LNCAP (cell line): ENCODE results near the gene PDE3B.

Experiments
- CTCF ChIP-seq: fragments of 450-650 bp; IDR thresholded peaks from 2 replicates; pipeline ENCODE4 v1.5.1; 2017; ENCODE audit warnings: mild to moderate bottlenecking

PDE3B gene

DNA sequence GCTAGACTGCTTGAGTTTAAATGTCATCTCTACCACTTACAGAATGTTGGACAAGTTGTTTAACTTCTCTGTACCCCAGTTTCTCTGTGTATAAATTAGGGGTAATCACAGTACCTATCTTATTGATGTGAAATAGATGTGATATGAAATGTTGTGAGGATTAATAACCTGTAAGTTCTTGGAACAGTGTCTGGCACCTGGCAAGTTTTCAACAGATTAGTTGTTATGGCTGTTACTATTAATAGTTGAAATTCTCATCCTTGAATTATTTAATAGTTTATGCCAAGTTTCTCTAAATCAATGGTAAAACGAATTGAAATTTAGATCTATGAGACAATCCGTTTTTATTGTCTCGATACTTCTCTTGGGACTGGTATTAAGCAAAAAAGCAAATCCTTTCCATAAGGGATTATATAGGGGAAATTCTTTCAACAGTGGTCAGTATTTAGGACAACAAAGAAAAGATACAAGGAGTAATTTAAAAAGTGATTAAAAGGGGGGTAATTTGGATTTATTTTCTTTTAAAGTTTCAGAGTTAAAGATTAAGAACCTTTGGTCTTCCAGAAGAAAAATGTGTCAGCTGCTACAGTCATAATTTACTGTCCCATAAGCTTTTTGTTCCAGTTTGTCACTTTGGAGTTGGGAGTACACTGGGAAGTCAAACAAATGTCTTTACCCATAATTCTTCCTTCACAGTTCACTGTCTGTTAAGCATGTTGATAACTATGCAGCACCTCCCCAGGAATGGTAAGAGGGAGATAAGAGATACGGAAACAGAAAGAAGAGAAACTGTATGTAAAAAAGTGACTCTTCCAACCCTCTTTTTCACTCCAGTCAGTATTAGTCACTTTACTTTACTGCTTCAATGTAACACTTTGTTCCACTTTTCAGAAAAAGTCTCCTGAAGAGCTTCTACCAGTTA, 13.2 kb downstream of the PDE3B start:
- TF ChIP-seq CTCF = no peak

- no peak for TF ChIP-seq CTCF
Measured at GRCh38 chr11:14657841-14658240, 14.2 kb downstream of the PDE3B start.

- no peak for TF ChIP-seq CTCF
Measured at GRCh38 chr11:14668731-14669301, 25.2 kb downstream of the PDE3B start.

DNA sequence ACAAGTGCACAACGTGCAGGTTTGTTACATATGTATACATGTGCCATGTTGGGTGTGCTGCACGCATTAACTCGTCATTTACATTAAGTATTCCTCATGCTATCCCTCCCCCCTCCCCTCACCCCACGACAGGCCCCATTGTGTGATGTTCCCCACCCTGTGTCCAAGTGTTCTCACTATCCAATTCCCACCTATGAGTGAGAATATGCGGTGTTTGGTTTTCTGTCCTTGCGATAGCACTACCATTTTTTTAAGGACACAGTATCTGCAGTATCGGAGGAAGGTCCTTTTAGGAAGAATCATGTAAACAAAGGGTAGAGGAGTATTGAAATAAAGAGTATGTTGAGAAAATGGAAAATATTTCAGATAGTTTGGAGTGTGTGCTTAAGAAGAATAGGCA, 25.9 kb downstream of the PDE3B start:
- no peak for TF ChIP-seq CTCF

- TF ChIP-seq CTCF = no peak
Measured at GRCh38 chr11:14669958-14670357, 26.4 kb downstream of the PDE3B start.

GRCh38 chr11:14672635-14673034, 29.0 kb downstream of the PDE3B start:
- no peak for TF ChIP-seq CTCF

DNA sequence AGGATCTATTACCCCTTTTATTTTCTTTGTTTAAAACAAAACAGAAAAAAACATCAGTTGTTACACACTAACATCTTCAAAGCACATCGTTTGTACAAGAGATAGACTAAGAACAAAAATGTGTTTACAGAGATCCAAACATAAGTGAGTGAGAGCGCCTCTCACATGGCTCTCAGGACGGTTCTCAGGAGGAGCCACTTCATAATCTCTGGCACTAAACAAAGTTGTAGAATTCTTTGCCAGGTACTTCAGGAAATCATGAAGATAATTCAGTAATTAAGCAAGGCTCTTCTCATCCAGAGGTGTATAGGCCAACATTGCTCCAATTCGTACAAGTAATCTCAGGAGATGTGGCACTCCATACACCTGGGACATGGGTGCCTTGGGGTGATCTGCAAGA, 29.8 kb downstream of the PDE3B start:
- no peak for TF ChIP-seq CTCF
